ENCODE measurements around the gene IGDCC3.
"Not testable (repeated sequence)": the region's sequence is repeated elsewhere in the genome, so short reads cannot be mapped to it uniquely, and the experiment has no call there.

The IGDCC3 gene

GRCh38 chr15:65368302-65369211 lies 9.2 kb downstream of the IGDCC3 start:
- no peak for DNase-seq

DNA sequence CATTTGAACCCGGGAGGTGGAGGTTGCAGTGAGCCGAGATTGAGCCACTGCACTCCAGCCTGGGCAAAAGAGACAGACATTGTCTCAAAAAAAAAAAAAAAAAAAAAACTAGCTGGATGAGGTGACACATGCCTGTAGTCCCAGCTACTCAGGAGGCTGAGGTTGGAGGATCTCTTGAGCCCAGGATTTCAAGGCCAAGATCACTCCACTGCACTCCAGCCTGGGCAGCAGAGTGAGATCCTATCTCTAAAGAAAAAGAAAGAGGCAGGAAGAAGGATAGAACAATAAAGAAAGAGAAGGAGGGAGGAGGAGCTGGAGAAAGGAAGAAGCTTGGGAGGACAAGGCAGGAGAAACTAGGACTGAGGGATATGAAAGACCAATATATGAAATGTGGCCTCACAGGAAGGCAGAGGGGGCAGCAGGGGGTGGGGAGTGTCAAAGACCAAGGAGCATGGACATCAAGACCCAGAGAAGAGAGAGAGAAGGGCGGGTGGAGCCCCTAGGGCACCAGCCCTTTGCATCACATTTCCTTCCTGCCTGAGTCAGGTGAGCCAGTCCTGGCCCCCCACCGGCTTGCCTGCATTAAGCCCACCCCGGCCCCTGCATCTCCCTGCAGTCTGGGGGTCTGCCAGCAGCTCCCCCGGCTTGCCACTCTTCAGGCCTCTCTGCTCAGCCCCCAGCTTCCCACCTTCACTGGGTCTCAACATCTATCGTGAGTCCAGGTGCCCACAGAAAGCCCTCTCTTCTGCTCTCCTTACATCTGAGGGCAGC lies 11.5 kb downstream of the IGDCC3 start:
- no peak for DNase-seq

- DNase-seq, result no peak
These were observed 12.6 kb downstream of the IGDCC3 start for GRCh38 chr15:65365229-65365628.

DNA sequence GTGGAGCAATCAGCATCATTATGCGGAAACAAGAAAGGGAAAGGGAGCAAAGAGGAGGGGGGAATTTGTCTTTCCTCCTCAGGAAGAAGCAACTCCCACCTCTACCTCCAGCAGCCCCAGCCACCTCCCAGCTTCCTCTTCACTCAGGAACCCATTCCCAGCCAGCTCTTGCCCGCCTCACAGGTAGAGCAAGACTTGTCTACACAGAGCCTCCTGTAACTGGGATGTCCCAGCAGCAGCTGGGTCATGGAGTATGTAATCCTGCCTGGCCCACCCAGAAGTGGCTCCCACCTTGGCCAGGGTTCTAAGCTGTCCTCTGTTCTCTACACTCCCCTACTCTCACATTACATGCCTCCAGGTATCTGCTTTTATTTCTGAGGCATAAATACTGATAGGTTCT lies 14.0 kb downstream of the IGDCC3 start:
- no peak for DNase-seq

GRCh38 chr15:65363306-65363705 lies 14.5 kb downstream of the IGDCC3 start:
- DNase-seq, result no peak

DNA sequence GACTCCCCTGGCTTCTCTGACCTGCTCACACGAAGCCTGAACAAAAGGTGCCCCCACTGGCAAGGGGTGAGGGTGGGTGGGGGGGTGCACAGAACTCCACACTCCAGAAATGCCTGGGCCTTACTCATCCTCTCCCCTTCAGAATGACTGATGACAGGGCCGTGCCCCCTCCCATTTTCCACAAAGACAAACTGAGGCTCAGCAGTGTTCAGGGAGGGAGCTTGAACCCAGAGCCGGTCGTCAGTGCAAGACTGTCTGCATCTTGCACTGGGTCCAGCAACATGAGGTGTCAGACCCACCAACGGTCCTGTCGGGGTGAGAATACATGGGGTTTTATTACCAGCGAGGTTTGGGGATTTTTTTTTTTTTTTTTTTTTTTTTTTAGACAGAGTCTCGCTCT lies 15.3 kb downstream of the IGDCC3 start:
- DNase-seq, result no peak

DNA sequence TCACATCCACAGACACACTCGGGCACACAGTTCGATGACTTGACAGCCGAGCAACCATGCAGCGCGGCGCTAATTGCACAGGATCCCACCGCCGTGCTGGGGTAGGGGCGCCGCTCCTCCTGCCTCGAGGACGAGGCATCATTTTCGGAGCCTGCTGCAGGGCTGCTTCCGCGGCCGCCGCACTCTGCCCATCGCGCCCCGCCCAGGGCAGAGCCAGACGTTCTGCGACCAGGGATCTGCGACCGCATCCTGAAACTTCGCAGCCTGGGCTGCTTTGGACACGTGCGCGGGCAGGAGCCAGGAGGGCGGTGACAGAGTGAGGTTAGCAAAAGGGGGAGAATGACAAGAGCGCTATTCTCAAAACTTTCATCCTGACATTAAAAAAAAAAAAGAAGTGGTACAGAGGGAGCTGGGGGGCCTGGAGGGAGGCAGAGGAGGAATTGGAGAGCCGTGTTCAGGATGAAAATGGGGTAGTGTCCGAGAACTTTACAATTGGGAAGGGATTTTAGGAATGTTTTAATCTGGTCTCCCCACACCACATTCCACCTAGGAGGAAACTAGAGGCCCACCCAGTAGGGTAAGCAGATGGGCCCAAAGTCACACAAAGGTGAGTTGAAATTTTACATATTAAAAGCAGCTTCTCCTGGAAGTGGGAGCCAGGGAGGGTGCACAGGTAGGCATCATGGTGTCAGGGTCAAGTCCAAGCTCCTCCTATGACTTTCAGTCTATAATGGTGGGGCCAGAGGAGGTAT lies 15.9 kb downstream of the IGDCC3 start:
- DNase-seq, result no peak

GRCh38 chr15:65360506-65360905 lies 17.3 kb downstream of the IGDCC3 start:
- no peak for DNase-seq

GRCh38 chr15:65355988-65356353 lies 21.8 kb downstream of the IGDCC3 start:
- no peak for DNase-seq

GRCh38 chr15:65355173-65355987 lies 22.4 kb downstream of the IGDCC3 start:
- no peak for DNase-seq

DNA sequence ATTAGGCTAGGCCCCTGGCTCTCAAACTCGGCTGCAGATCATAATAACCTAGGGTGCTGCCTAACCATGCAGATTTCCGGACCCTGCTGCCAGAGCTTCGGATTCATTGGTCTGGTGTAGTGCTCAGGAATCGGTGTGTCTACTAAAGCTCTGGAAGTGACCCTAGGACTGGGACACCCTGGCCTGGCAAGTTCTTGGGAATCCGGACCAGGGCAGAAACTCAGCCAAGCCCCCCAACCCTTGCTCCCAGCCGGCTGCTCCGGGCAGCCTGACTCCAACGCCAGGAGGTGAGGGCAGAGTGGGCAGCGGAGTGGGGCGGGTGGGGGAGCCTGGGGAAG lies 23.0 kb downstream of the IGDCC3 start:
- no peak for DNase-seq

- DNase-seq, result not testable (repeated sequence)
These were observed 25.8 kb downstream of the IGDCC3 start for GRCh38 chr15:65351972-65352371.

DNA sequence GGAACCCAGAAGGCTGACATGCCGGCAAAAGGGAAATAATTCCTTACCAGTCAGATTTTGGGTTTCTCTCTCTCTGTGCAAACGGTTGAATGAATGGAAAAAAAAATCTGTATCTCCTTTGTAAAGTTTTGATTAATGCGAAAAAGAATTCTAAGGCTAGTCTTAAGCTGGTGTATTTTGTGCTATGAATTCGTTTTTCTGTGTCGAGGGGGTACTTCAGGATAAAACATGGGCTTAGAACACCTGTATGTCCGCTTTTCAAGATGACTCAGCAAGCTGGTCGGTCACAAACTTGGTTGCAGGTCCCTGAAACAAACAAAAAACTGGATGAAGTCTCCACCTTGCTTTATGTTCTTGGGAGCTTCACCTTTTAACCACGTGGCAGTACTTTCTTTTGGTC lies 28.5 kb downstream of the IGDCC3 start:
- no peak for DNase-seq

DNA sequence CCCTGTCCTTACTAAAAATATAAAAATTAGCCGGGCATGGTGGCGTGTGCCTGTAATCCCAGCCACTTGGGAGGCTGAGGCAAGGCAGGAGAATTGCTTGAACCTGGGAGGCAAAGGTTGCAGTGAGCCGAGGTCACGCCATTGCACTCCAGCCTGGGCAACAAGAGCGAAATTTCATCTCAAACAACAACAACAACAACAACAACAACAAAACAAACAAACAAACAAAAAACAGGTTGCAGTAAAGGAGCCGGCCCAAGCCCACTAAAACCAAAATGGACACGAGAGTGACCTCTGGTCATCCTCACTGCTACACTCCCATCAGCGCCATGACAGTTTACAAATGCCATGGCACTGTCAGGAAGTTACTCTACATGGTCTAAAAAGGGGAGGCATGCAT lies 30.0 kb downstream of the IGDCC3 start:
- not testable (repeated sequence) for DNase-seq

- DNase-seq, result no peak
These were observed 30.8 kb downstream of the IGDCC3 start for GRCh38 chr15:65346856-65347598.

DNA sequence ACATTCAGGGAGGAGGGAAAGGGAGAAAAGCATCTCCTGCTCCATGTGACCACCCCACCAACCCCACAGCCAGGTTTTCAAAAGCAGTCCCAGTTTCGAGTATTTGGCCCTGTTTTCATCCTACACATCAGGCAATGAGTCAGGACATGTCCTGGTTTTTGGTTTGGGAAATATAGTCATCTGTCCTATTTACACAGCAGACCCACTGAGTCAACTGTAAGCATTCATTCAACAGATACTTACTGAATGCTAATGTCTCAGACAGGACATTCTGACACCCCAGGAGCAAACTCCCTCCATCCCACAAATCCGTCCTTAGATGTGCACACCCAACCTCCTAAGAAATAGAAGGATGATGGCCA lies 32.9 kb downstream of the IGDCC3 start:
- no peak for DNase-seq

DNA sequence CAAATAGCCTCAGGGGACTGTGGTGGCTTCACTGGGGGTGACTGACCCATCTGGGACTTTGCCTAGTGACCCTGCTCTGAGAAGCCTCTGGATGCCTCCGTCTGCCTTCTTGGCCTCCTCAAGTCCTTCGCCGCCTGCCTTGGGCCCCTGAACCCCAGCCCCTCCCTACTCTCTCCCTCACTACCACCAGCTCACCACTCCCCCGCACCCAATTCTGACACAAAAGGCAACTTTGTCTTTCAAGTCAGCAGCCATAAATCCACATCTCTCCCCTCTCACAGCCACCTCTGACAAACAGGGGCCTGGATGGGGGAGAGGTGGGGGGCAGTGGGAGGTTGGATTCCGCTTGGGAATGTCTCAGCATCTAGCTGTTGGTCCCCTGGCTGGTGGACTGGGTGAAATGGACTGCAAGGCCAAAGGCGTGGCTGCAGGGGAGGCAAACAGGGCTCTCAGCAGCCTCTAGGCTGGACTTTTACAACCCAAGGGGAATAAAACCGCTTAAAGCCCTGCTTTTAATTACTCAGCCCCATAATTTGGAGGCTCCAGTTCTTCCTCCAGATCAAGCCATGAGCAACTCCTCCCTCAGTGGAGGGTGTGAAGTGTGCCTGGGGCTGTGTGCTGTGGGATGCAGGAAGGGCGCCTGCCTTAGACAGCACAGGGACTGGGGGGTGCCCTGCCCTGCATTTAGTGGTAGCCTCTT lies 33.4 kb downstream of the IGDCC3 start:
- no peak for DNase-seq

DNA sequence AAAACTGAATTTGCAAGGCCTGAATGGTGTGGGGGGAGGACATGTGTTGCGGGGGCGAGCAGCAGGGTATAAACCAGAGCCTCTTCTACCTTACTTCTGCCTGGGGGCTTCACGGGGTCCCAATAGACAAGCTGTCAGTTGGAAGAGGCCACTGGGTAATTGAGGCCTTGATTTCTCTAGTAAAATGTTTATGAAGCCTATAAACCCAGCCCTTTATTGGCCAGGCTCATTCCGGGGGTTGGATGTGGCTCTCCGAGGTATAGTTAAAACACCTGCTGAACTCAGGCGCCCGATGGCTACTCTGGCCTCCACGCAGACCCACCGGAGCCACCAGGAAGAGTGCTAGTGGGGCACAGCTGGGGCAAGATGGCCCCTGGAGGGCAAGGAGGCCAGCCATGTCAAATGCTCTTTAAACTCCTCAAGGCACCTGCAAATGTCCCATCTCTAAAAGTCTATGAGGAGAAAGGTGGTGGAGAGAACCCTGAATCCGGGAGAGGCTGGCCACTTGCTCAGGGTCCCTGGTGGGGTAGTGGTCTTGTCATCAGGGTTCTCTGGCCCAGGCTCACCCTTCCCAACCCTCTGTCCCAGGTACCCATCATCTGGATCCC lies 34.3 kb downstream of the IGDCC3 start:
- DNase-seq, result no peak

- no peak for DNase-seq
These were observed 35.3 kb downstream of the IGDCC3 start for GRCh38 chr15:65342493-65342892.

DNA sequence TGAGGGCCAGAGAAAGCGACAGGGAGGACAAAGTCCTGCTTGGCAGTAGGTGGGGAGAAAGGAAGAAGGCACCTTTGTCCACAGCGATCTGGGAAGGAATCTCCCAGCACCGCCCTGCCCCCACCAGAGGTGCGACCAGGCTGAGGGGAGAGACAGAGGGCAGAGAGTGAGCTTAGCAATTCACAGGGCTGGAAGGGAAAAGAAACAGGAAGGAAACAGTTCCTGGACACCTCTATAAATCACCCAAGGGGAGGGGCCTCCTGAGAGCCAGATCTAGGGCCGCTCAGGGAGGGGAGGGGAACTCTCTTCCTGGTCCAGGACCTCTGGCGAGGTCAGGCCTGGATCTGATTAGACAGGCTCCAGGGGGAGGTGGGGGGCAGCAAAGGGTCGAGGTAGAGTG lies 37.9 kb downstream of the IGDCC3 start:
- no peak for DNase-seq

GRCh38 chr15:65339416-65339815 lies 38.4 kb downstream of the IGDCC3 start:
- no peak for DNase-seq

Measured in NCI-H187 (cell line).